MM.1S (cell line): Measurements from ENCODE around the gene PTH1R.

Experiments used
- CTCF ChIP-seq: fragments of 300-600 bp; sonication (generic); IDR thresholded peaks from 2 replicates; pipeline ENCODE4 v1.5.1; 2016; ENCODE audit warnings: antibody characterized with exemption, low read length, mixed read lengths
- EZH2 ChIP-seq: fragments of 300-600 bp; sonication (generic); optimal IDR thresholded peaks from 2 replicates; pipeline ENCODE3; 2017; ENCODE audit warnings: low read depth, mild to moderate bottlenecking, antibody characterized with exemption, low read length, mixed read lengths

- TF ChIP-seq EZH2 (no peak), CTCF (no peak)
Observed at GRCh38 chr3:46856576-46857471, 20.7 kb upstream of the PTH1R start.
